ENCODE data around the gene MOV10L1. TPM values are rescaled to one million over a fixed set of nuclear protein-coding genes. Genes with fewer than 3 reads are reported as not detected.

MOV10L1 gene
- polyA plus RNA-seq, 3 donors, result 0.18 to 0.35 TPM; not detected in 1

DNA sequence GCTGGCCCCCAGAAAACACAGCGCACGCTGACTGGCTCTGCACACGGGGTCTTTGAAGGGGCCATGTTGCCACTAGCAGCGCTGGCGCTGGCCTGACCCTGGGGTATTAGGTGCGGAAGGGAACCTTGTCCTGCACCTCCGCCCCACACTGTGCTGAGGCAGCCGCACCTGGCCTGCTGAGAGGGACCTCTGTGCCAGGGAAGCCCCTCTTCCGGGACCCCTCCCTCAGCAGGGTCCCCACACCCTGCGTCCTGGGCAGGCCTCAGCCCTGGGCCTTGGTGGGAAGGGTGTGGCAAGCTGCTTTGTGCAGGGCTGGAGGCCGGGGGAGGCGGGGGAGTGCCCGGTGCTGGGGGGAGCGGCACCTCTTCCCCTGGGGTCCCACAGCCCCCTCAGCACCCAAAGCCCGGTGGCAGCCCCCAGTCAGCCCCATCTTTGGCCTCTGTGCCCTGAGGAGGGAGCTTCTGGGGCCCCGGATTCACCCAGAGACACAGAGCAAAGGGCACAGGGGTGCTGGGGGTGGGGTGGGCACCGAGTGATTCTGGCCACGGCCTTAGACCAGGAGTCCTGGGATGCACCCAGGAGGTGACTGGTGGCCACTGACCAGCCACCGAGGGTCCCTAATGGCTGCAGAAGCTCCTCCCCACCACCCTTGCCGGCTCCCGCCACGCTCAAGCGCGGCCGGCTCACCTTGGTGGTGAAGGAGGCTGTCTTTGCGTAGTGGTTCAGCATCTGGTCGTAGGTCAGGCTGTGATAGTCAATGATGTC is 43.1 kb upstream of the MOV10L1 start:
- no peaks in the 10 kb centered on the region for H3K9me3 ChIP-seq (replicated peaks in 1 of 2; ENCODE audit: control insufficient read depth in 1 of 2, insufficient read depth in 1 of 2, low read length in 2 of 2)
- no peak overlapping the region for H3K4me2 ChIP-seq (replicated peaks; ENCODE audit: extremely low read depth, low read length, poor library complexity, severe bottlenecking)
- H3K4me3 ChIP-seq (replicated peaks in 1 of 3; ENCODE audit: low read depth in 2 of 3, low read length in 3 of 3), result no peak overlapping the region
- no peak overlapping the region for H2AFZ ChIP-seq (ENCODE audit: insufficient read depth, low read depth, low read length, poor library complexity, severe bottlenecking)
- H3K9ac ChIP-seq (ENCODE audit: insufficient read depth, low read length, poor library complexity, severe bottlenecking), result no peak overlapping the region
- peaks cover 23 to 25% (median 24%) of the 10 kb centered on the region in 3 donors for H3K27me3 Mint-ChIP-seq (ENCODE audit: low read depth in 3 of 3)
- no peak overlapping the region for H3K27ac ChIP-seq (ENCODE audit: low read depth in 1 of 2, low read length in 2 of 2)
- WGBS (ENCODE audit: insufficient coverage), result 91% methylated on average over 8 of the region's 27 CpGs
- H3K9me3 Mint-ChIP-seq, result peaks cover 0 to 6% (median 1%) of the 10 kb centered on the region in 7 donors
- H3K4me1 Mint-ChIP-seq, result peaks cover 7% of the 10 kb centered on the region
- intact Hi-C loops (cut with micrococcal nuclease), result no loop called here
- TF ChIP-seq, protein P1, sequence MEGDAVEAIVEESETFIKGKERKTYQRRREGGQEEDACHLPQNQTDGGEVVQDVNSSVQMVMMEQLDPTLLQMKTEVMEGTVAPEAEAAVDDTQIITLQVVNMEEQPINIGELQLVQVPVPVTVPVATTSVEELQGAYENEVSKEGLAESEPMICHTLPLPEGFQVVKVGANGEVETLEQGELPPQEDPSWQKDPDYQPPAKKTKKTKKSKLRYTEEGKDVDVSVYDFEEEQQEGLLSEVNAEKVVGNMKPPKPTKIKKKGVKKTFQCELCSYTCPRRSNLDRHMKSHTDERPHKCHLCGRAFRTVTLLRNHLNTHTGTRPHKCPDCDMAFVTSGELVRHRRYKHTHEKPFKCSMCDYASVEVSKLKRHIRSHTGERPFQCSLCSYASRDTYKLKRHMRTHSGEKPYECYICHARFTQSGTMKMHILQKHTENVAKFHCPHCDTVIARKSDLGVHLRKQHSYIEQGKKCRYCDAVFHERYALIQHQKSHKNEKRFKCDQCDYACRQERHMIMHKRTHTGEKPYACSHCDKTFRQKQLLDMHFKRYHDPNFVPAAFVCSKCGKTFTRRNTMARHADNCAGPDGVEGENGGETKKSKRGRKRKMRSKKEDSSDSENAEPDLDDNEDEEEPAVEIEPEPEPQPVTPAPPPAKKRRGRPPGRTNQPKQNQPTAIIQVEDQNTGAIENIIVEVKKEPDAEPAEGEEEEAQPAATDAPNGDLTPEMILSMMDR (IDR thresholded peaks at IDR 0.05), result no peak
- H3K27ac Mint-ChIP-seq, result no peak overlapping the region
- no peaks in the 10 kb centered on the region for H3K79me2 ChIP-seq (ENCODE audit: insufficient read depth, low read length)
- H3K4me3 Mint-ChIP-seq, result no peak overlapping the region
- H4K20me1 ChIP-seq (ENCODE audit: insufficient read depth, low read length), result no peaks in the 10 kb centered on the region
- DNase-seq, result no peak
- H3K36me3 ChIP-seq (replicated peaks in 1 of 2; ENCODE audit: control insufficient read depth in 1 of 2, insufficient read depth in 2 of 2, low read length in 2 of 2), result no peaks in the 10 kb centered on the region
- peaks cover 0 to 5% of the 10 kb centered on the region in 2 donors for H3K27me3 ChIP-seq (ENCODE audit: control insufficient read depth in 2 of 2, insufficient read depth in 2 of 2, low read length in 2 of 2)
- no peaks in the 10 kb centered on the region for H3K36me3 Mint-ChIP-seq
- peaks cover 0 to 6% of the 10 kb centered on the region in 2 donors for H3K4me1 ChIP-seq (ENCODE audit: control insufficient read depth in 1 of 2, insufficient read depth in 2 of 2, low read length in 2 of 2)

- Mint-ChIP-seq H3K4me1 (peaks cover 7% of the 10 kb centered on the region), H3K27me3 (ENCODE audit: low read depth in 3 of 3) (peaks cover 21 to 25% (median 22%) of the 10 kb centered on the region in 3 donors), H3K9me3 (peaks cover 0 to 6% (median 2%) of the 10 kb centered on the region in 7 donors), H3K4me3 (no peak overlapping the region), H3K27ac (no peak overlapping the region), H3K36me3 (no peaks in the 10 kb centered on the region)
- DNase-seq, result no peak
- TF ChIP-seq, protein P1 (IDR thresholded peaks at IDR 0.05), result no peak
- no peaks in the 10 kb centered on the region for H4K20me1 ChIP-seq (ENCODE audit: insufficient read depth, low read length)
- no peak overlapping the region for H3K9ac ChIP-seq (ENCODE audit: insufficient read depth, low read length, poor library complexity, severe bottlenecking)
- H3K27ac ChIP-seq (ENCODE audit: low read depth in 1 of 2, low read length in 2 of 2), result no peak overlapping the region
- no peaks in the 10 kb centered on the region for H3K36me3 ChIP-seq (replicated peaks in 1 of 2; ENCODE audit: control insufficient read depth in 1 of 2, insufficient read depth in 2 of 2, low read length in 2 of 2)
- H3K4me2 ChIP-seq (replicated peaks; ENCODE audit: extremely low read depth, low read length, poor library complexity, severe bottlenecking), result no peak overlapping the region
- intact Hi-C loops (cut with micrococcal nuclease), result no loop called here
- 98% methylated on average over 8 of the region's 16 CpGs for WGBS (ENCODE audit: insufficient coverage)
- no peak overlapping the region for H3K4me3 ChIP-seq (replicated peaks in 1 of 3; ENCODE audit: low read depth in 2 of 3, low read length in 3 of 3)
- H3K79me2 ChIP-seq (ENCODE audit: insufficient read depth, low read length), result no peaks in the 10 kb centered on the region
- H3K9me3 ChIP-seq (replicated peaks in 1 of 2; ENCODE audit: control insufficient read depth in 1 of 2, insufficient read depth in 1 of 2, low read length in 2 of 2), result no peaks in the 10 kb centered on the region
- peaks cover 0 to 6% of the 10 kb centered on the region in 2 donors for H3K4me1 ChIP-seq (ENCODE audit: control insufficient read depth in 1 of 2, insufficient read depth in 2 of 2, low read length in 2 of 2)
- H3K27me3 ChIP-seq (ENCODE audit: control insufficient read depth in 2 of 2, insufficient read depth in 2 of 2, low read length in 2 of 2), result peaks cover 0 to 5% of the 10 kb centered on the region in 2 donors
- no peak overlapping the region for H2AFZ ChIP-seq (ENCODE audit: insufficient read depth, low read depth, low read length, poor library complexity, severe bottlenecking)
Measured at GRCh38 chr22:50047346-50047745, 42.5 kb upstream of the MOV10L1 start.

All from CD14-positive monocyte (primary cell).